K562 (cell line): ENCODE measurements around the gene SAXO2. TPM values are rescaled to one million over a fixed set of nuclear protein-coding genes. Genes with fewer than 3 reads are reported as not detected.
"Not testable (repeated sequence)": the region's sequence is repeated elsewhere in the genome, so short reads cannot be mapped to it uniquely, and the experiment has no call there.

ENCODE experiments used
- ATAC-seq: fragments of 200-7000 bp; cut with Tn5 transposase; 3 replicates; pipeline ENCODE4 v1.9.1; 2020; ENCODE audit warnings: moderate library complexity
- BruUV-seq: library from RNA; stranded (reverse); fragments of 400-500 nt; replicated peaks from 2 replicates; lab custom pipeline; 2021; lab: Mats Ljungman, UMichigan
- CTCF ChIA-PET: fragments of 300-600 bp; formaldehyde crosslinking; extraction: SDS; loops from one replicate; lab custom pipeline; 2021; ENCODE audit warnings: low intra/inter-chr PET ratio; lab: Yijun Ruan, JAX
- POLR2A ChIA-PET: fragments of 300-600, 350-650 bp; sonication (Branson Sonifier 250); formaldehyde crosslinking; extraction: SDS; loops from one replicate; lab custom pipeline; 2021; ENCODE audit warnings: antibody characterized with exemption, inconsistent platforms; lab: Yijun Ruan, JAX
- DNase-seq, 4 experiments: peaks; one replicate each; pipeline versions ENCODE4 v3.0.0 to v3.0.0-alpha.2; 2011 to 2018; ENCODE audit warnings: low spot score in 3 of 4, mixed read lengths in 3 of 4; ENCODE audit errors: extremely low read depth in 1 of 4
- FAIRE-seq: peaks from 2 replicates; lab custom pipeline; 2011; peaks lifted over from hg19 to GRCh38; lab: Jason Lieb, UNC
- H2AFZ ChIP-seq: 2 replicates; pipeline ENCODE4 v1.6.0; 2011; ENCODE audit warnings: low read depth, low read length, control low read depth, inconsistent platforms
- H3K27ac ChIP-seq: fragments of 200-600 bp; 3 replicates; pipeline ENCODE4 v1.8.0; 2011; ENCODE audit warnings: low read depth, mild to moderate bottlenecking, control low read depth, inconsistent platforms, low read length, moderate library complexity, mixed read lengths; ENCODE audit errors: extremely low read depth
- H3K27me3 ChIP-seq, 2 experiments: fragments of 300-600 bp in 1 of 2; 2 replicates in 1 of 2; 3 replicates in 1 of 2; pipeline versions ENCODE4 v1.6.0 to v1.8.0; 2011; ENCODE audit warnings: inconsistent platforms in 2 of 2, low read length in 2 of 2, mild to moderate bottlenecking in 1 of 2, mixed read lengths in 1 of 2, moderate library complexity in 1 of 2; ENCODE audit not compliant: control insufficient read depth in 2 of 2, insufficient read depth in 2 of 2
- H3K36me3 ChIP-seq: fragments of 300-600 bp; 3 replicates; pipeline ENCODE4 v1.8.0; 2011; ENCODE audit warnings: mild to moderate bottlenecking, low read length, inconsistent platforms; ENCODE audit not compliant: control insufficient read depth, insufficient read depth
- H3K4me1 ChIP-seq, 2 experiments: fragments of 200-600 bp in 1 of 2; replicated peaks in 1 of 2; 2 replicates in 1 of 2; 3 replicates in 1 of 2; pipeline versions ENCODE4 v1.5.1 to v1.8.0; 2011; ENCODE audit warnings: inconsistent platforms in 2 of 2, low read length in 2 of 2, mild to moderate bottlenecking in 1 of 2, mixed read lengths in 1 of 2, moderate library complexity in 1 of 2; ENCODE audit not compliant: control insufficient read depth in 2 of 2, insufficient read depth in 2 of 2
- H3K4me2 ChIP-seq: 2 replicates; pipeline ENCODE4 v1.6.1; 2011; ENCODE audit warnings: low read length, control low read depth, inconsistent platforms, mixed read lengths; ENCODE audit not compliant: insufficient read depth
- H3K4me3 ChIP-seq: fragments of 200-600 bp; sonication (generic), shearing (Covaris generic); 2 replicates; pipeline ENCODE4 v1.5.1; 2016; ENCODE audit warnings: control low read depth, inconsistent platforms
- H3K79me2 ChIP-seq: fragments of 200-600 bp; 3 replicates; pipeline ENCODE4 v1.8.0; 2011; ENCODE audit warnings: low read length, inconsistent platforms; ENCODE audit not compliant: control insufficient read depth, insufficient read depth
- H3K9ac ChIP-seq, 2 experiments: 2 replicates each; pipeline versions ENCODE4 v1.6.0 to v1.6.1; 2011; ENCODE audit warnings: low read depth in 2 of 2, low read length in 2 of 2, control low read depth in 1 of 2, inconsistent platforms in 1 of 2, mild to moderate bottlenecking in 1 of 2, mixed read lengths in 1 of 2; ENCODE audit not compliant: insufficient read depth in 1 of 2
- H3K9me1 ChIP-seq: one replicate; pipeline ENCODE4 v1.6.0; 2011; ENCODE audit warnings: inconsistent platforms, mild to moderate bottlenecking, low read length, moderate library complexity; ENCODE audit not compliant: control insufficient read depth, insufficient read depth
- H3K9me3 ChIP-seq: replicated peaks from 2 replicates; pipeline ENCODE4 v1.5.1; 2011; ENCODE audit warnings: low read depth, low read length, inconsistent platforms; ENCODE audit not compliant: control insufficient read depth, insufficient read depth
- H4K20me1 ChIP-seq: replicated peaks from 2 replicates; pipeline ENCODE4 v1.6.1; 2011; ENCODE audit warnings: low read length, inconsistent platforms, mixed read lengths; ENCODE audit not compliant: control insufficient read depth, insufficient read depth
- WGBS: fragments of 100-300 bp; shearing (Covaris generic); methylation state at CpG from one replicate; pipeline ENCODE4 v1.1.6; 2016; ENCODE audit warnings: low coverage, mixed read lengths; ENCODE audit not compliant: insufficient coverage; ENCODE audit errors: missing lambda C conversion rate; 5-methylcytosine and 5-hydroxymethylcytosine counted together
- in situ Hi-C: fragments of 300-500 bp; cut with MboI; formaldehyde crosslinking; loops from 4 replicates; pipeline ENCODE4 v1.15.0; 2018; ENCODE audit warnings: inconsistent platforms, mixed read lengths
- intact Hi-C: fragments of 100-400 bp; cut with micrococcal nuclease; formaldehyde crosslinking; loops from 2 replicates; pipeline ENCODE4 v1.14.2; 2022
- polyA plus RNA-seq, 8 experiments: library from polyadenylated mRNA; depleted of rRNA in 4 of 8; stranded (reverse) in 5 of 8; unstranded in 3 of 8; fragments of >200 nt; fragmentation: Nextera tagmentation in 2 of 8; fragmentation: Illumina TruSeq in 1 of 8; extraction: Ambion mirVana in 2 of 8; extraction: Trizol in 1 of 8; gene quantifications; 2 replicates each; pipeline versions ENCODE4 v1.2.1 to v1.2.3, GENCODE V29; 2011 to 2014; ENCODE audit warnings: inconsistent platforms in 1 of 8, missing spikeins in 1 of 8
- total RNA-seq, 7 experiments: library from RNA; depleted of rRNA in 6 of 7; stranded (reverse); fragments of >200 nt in 6 of 7; fragmentation: Illumina TruSeq in 2 of 7; extraction: Trizol in 2 of 7; gene quantifications; 2 replicates each; pipeline versions ENCODE4 v1.2.1 to v1.2.3, GENCODE V29; 2011 to 2021; ENCODE audit warnings: low replicate concordance in 1 of 7

Gene SAXO2
- total and polyA plus RNA-seq, 9 of the 15 experiments (the other 6 are each of a cell fraction or from before 2014, with no cell fraction given), result 3.1 to 14.2 (median 8.2) TPM

DNA sequence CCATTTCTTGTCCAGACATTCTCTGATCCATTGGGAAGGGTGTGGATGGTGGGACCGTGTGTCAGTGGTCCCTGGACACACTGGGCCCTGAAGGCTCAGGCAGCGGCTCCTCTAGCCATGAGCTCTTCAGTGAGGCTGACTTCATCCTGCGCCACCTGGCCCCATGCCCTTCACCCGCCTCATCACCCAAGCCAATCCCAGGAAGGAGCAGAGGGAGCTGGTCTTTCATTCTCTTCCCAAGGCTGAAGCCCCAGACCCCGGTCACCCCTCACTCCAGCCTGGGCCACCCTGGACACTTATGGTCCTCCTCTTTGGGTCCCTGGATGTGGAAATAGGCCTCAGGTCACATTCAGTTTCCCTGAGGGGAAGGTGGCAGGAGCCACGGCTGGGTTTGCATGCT is 62.2 kb downstream of the SAXO2 start:
- H3K4me2 ChIP-seq, H3K4me3 ChIP-seq, H3K36me3 ChIP-seq, H3K9me3 ChIP-seq, intact Hi-C loops, ATAC-seq, H2AFZ ChIP-seq, H3K9ac ChIP-seq, FAIRE-seq, H3K79me2 ChIP-seq, DNase-seq, H3K27me3 ChIP-seq, BruUV-seq, H3K9me1 ChIP-seq, CTCF ChIA-PET, H3K27ac ChIP-seq, H3K4me1 ChIP-seq, H4K20me1 ChIP-seq, in situ Hi-C loops, POLR2A ChIA-PET: not testable (repeated sequence)
- WGBS, result 18% methylated on average over 4 of the region's 6 CpGs

DNA sequence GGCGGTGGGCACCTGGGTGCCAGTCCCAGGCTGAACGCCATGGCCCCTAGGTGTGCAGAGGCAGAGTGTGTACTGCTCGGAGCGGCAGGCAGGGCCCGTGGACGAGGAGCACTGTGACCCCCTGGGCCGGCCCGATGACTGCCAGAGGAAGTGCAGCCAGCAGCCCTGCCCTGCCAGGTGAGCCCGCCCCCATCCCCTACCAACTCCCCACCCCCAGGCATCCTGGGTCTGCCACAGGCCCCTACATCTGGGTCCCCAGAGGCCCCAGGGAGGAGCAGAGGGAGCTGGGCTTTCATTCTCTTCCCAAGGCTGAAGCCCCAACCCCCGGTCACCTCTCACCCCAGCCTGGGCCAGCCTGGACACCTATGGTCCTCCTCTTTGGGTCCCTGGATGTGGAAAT is 63.0 kb downstream of the SAXO2 start:
- H3K4me1 ChIP-seq, POLR2A ChIA-PET, FAIRE-seq, H4K20me1 ChIP-seq, DNase-seq, H3K79me2 ChIP-seq, H3K9ac ChIP-seq, H3K9me3 ChIP-seq, H3K27me3 ChIP-seq, H3K36me3 ChIP-seq, intact Hi-C loops, H3K27ac ChIP-seq, BruUV-seq, ATAC-seq, H3K4me3 ChIP-seq, H2AFZ ChIP-seq, H3K9me1 ChIP-seq, H3K4me2 ChIP-seq, CTCF ChIA-PET, in situ Hi-C loops: not testable (repeated sequence)
- WGBS, result 0% methylated on average over 1 of the region's 10 CpGs

- H2AFZ ChIP-seq, H3K4me3 ChIP-seq, in situ Hi-C loops, H3K79me2 ChIP-seq, H3K9ac ChIP-seq, DNase-seq, POLR2A ChIA-PET, CTCF ChIA-PET, H3K36me3 ChIP-seq, H3K9me3 ChIP-seq, H3K27ac ChIP-seq, H3K27me3 ChIP-seq, ATAC-seq, FAIRE-seq, intact Hi-C loops, H4K20me1 ChIP-seq, H3K4me2 ChIP-seq, BruUV-seq, H3K9me1 ChIP-seq, H3K4me1 ChIP-seq: not testable (repeated sequence)
- WGBS, result 9% methylated on average over 10 of the region's 23 CpGs
These were observed 64.3 kb downstream of the SAXO2 start for GRCh38 chr15:82326896-82327295.

GRCh38 chr15:82327372-82327771 is 64.8 kb downstream of the SAXO2 start:
- H3K4me1 ChIP-seq, BruUV-seq, H3K79me2 ChIP-seq, H4K20me1 ChIP-seq, in situ Hi-C loops, H3K4me3 ChIP-seq, H3K4me2 ChIP-seq, H3K36me3 ChIP-seq, H3K27ac ChIP-seq, H3K27me3 ChIP-seq, H3K9me1 ChIP-seq, H3K9ac ChIP-seq, H3K9me3 ChIP-seq, H2AFZ ChIP-seq, intact Hi-C loops, FAIRE-seq, DNase-seq, CTCF ChIA-PET, POLR2A ChIA-PET, ATAC-seq: not testable (repeated sequence)
- WGBS, result 10% methylated on average over 2 of the region's 10 CpGs
